Measurements from ENCODE around the gene CLIP1.

DNA sequence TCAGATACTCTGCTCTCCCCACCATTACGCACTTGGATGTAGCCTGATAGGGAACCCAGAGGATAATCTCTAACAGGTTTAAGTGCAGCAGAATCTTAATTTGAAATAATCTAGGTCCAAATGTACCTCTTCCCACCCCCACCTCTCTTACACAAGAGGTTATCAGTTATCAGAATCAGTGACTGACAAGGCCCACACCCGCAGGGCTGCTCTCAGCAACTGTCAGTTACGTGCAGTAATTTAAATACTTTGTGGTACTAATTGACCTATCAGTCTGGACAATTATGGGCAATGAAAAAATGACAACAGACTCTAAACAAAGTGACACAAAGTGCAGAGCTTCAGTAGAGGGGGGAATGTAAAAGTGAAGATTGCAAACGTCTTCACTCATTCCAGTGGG is 74.0 kb downstream of the CLIP1 start:
- no peak for TF ChIP-seq POLR2A (IDR thresholded peaks at IDR 0.05)
- TF ChIP-seq, protein P1, sequence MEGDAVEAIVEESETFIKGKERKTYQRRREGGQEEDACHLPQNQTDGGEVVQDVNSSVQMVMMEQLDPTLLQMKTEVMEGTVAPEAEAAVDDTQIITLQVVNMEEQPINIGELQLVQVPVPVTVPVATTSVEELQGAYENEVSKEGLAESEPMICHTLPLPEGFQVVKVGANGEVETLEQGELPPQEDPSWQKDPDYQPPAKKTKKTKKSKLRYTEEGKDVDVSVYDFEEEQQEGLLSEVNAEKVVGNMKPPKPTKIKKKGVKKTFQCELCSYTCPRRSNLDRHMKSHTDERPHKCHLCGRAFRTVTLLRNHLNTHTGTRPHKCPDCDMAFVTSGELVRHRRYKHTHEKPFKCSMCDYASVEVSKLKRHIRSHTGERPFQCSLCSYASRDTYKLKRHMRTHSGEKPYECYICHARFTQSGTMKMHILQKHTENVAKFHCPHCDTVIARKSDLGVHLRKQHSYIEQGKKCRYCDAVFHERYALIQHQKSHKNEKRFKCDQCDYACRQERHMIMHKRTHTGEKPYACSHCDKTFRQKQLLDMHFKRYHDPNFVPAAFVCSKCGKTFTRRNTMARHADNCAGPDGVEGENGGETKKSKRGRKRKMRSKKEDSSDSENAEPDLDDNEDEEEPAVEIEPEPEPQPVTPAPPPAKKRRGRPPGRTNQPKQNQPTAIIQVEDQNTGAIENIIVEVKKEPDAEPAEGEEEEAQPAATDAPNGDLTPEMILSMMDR (IDR thresholded peaks at IDR 0.05 in 4 of 5, conservative IDR thresholded peaks at IDR 0.05 in 1 of 5) = no peak

Data from gastrocnemius medialis (tissue), 4 donors.